ENCODE measurements around the gene ASPA. TPM values are rescaled to one million over a fixed set of nuclear protein-coding genes. Genes with fewer than 3 reads are reported as not detected.

The ASPA gene
- total RNA-seq, 2 donors from 2014 or later = 0.59 to 2.0 TPM

DNA sequence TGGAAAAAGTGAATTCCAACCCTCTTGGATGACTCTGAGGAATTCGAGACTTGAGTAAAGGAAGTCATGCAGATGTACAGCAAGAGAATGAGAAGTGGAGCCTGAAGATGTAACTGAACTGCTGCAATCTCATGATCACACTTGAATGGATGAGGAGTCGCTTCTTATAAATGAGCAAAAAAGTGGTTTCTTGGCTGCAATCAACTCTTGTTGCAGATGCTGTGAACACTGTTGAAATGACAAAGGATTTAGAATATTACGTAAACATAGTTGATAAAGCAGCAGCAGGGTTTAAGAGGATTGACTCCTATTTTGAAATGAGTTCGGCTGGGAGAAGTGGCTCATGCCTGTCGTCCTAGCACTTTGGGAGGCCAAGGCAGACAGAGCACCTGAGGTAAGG is 25.5 kb downstream of the ASPA start:
- Histone ChIP-seq H3K4me3 (no peak overlapping the region), H3K9me3 (no peaks in the 10 kb centered on the region), H3K27ac (no peak overlapping the region), H3K36me3 (no peaks in the 10 kb centered on the region), H3K9ac (ENCODE audit: low read depth in 2 of 2, low read length in 2 of 2) (no peak overlapping the region), H3K4me1 (no peaks in the 10 kb centered on the region), H3K27me3 (no peaks in the 10 kb centered on the region)
- intact Hi-C loops (cut with DNase I) = no loop called here
- TF ChIP-seq, protein P1, sequence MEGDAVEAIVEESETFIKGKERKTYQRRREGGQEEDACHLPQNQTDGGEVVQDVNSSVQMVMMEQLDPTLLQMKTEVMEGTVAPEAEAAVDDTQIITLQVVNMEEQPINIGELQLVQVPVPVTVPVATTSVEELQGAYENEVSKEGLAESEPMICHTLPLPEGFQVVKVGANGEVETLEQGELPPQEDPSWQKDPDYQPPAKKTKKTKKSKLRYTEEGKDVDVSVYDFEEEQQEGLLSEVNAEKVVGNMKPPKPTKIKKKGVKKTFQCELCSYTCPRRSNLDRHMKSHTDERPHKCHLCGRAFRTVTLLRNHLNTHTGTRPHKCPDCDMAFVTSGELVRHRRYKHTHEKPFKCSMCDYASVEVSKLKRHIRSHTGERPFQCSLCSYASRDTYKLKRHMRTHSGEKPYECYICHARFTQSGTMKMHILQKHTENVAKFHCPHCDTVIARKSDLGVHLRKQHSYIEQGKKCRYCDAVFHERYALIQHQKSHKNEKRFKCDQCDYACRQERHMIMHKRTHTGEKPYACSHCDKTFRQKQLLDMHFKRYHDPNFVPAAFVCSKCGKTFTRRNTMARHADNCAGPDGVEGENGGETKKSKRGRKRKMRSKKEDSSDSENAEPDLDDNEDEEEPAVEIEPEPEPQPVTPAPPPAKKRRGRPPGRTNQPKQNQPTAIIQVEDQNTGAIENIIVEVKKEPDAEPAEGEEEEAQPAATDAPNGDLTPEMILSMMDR (IDR thresholded peaks at IDR 0.05) = no peak
- DNase-seq = no peak

DNA sequence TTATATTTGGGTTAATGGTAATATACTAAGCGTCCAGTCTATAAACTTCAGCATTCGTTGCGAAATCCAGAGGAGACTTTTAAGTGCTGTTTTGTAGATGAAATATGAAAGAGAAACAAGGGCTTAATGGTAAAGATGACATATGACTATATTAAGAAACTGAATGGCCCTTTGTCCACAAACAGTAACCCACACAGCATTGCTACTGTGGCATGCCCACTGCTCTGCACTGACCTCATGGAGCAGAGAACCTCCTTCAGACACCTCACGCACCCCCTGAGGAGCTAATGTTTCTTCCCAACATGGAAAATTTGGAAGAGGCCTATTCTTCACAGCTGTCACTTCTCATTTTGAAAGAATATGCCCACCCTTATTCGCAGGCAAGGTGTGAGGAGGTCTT is 26.7 kb downstream of the ASPA start:
- no peaks in the 10 kb centered on the region for H3K4me1 ChIP-seq
- H3K9ac ChIP-seq (ENCODE audit: low read depth in 2 of 2, low read length in 2 of 2) = no peak overlapping the region
- no peak overlapping the region for H3K27ac ChIP-seq
- H3K4me3 ChIP-seq = no peak overlapping the region
- no peaks in the 10 kb centered on the region for H3K9me3 ChIP-seq
- no peaks in the 10 kb centered on the region for H3K36me3 ChIP-seq
- no peaks in the 10 kb centered on the region for H3K27me3 ChIP-seq
- intact Hi-C loops (cut with DNase I) = no loop called here
- TF ChIP-seq, protein P1 (IDR thresholded peaks at IDR 0.05) = no peak
- DNase-seq = no peak

DNA sequence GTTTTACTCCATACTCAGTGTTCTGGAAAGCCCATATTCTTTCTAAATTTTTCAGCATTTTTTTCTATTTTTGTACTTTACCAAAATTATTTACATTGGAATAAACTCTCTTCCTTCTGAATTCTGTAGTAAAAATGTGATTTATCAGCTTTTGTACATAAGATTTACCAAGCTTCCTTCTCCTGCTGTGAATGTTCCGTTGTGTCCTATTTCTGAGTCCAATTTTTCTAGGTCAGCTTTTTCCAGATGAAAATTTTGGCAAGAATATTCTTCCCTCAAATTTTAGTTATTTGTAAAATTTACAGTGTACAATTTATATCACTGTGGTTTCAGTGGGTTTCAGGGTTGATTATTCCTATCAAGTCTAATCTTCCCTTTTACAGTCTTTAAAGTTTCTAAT is 27.5 kb downstream of the ASPA start:
- TF ChIP-seq, protein P1 (IDR thresholded peaks at IDR 0.05) = no peak
- intact Hi-C loops (cut with DNase I) = no loop called here

DNA sequence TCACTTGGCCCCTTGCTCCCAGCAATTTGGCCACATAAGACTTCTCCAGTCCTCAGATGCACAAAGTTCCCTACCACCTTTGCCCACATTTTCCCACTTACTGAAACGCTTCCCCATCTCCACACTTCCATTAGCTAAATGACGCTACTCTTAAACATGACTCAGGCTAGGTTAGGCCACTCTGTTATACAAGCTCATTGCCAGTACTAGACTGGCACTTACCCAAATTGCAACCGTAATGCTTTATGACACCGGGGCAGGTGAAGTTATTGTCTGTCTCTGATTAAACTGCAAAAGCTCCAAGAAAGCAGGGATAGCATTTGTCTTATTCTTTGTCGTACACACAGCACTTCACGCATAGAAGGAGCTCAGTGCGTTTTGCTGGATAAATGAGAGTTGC is 29.2 kb downstream of the ASPA start:
- H3K9ac ChIP-seq (ENCODE audit: low read depth in 2 of 2, low read length in 2 of 2) = no peak overlapping the region
- no peak overlapping the region for H3K4me3 ChIP-seq
- TF ChIP-seq, protein P1 (IDR thresholded peaks at IDR 0.05) = no peak
- no peaks in the 10 kb centered on the region for H3K27me3 ChIP-seq
- no peaks in the 10 kb centered on the region for H3K4me1 ChIP-seq
- intact Hi-C loops (cut with DNase I) = no loop called here
- H3K36me3 ChIP-seq = no peaks in the 10 kb centered on the region
- DNase-seq = no peak
- H3K27ac ChIP-seq = no peak overlapping the region
- no peaks in the 10 kb centered on the region for H3K9me3 ChIP-seq

More for the DNA sequence above, 27.5 kb downstream of the ASPA start:
- Histone ChIP-seq H3K9ac (ENCODE audit: low read depth in 2 of 2, low read length in 2 of 2) (no peak overlapping the region), H3K4me1 (no peaks in the 10 kb centered on the region), H3K27me3 (no peaks in the 10 kb centered on the region), H3K4me3 (no peak overlapping the region), H3K27ac (no peak overlapping the region), H3K36me3 (no peaks in the 10 kb centered on the region), H3K9me3 (no peaks in the 10 kb centered on the region)
- no peak for DNase-seq

DNA sequence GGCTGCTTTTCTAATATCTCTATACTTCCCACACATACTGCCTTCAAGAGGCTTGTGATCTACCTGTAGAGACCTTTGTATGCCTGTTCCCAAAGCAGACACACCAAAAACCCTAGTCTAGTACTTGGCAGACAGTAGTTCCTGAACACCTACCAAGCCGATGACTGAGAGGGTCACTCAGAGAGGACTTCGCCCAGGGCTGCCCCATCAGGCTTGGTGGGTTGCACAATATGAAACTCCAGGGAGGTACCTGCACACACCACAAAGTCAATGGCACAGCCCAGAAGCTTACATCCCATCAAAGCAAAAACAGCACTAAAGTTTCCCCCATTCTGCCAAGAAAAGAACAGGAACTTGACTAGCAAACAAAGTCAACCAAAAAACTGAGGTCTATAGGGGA is 30.3 kb downstream of the ASPA start:
- Histone ChIP-seq H3K9ac (ENCODE audit: low read depth in 2 of 2, low read length in 2 of 2) (no peak overlapping the region), H3K27ac (no peak overlapping the region), H3K4me1 (no peaks in the 10 kb centered on the region), H3K9me3 (no peaks in the 10 kb centered on the region), H3K27me3 (no peaks in the 10 kb centered on the region), H3K4me3 (no peak overlapping the region), H3K36me3 (no peaks in the 10 kb centered on the region)
- TF ChIP-seq, protein P1 (IDR thresholded peaks at IDR 0.05) = no peak
- DNase-seq = no peak
- intact Hi-C loops (cut with DNase I) = no loop called here

DNA sequence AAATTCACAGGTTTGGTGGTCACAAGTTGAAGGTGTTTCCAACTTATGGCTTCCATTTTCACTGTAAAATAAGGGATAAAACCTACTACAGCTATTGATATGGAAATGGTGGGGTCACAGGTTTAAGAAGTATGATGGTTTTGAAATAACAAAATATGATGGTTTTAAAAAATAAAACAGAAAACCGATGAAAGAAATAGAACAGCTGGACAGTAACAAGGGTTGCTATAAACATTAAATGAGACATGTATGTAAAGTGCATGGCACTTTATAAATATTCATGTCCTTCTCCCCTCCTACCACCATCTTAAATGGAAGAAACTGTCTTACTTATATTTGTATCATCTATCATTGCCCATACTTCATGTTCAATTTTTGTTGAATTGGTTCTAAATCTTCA is 31.3 kb downstream of the ASPA start:
- Histone ChIP-seq H3K4me1 (no peaks in the 10 kb centered on the region), H3K27me3 (no peaks in the 10 kb centered on the region), H3K27ac (no peak overlapping the region), H3K36me3 (no peaks in the 10 kb centered on the region), H3K9ac (ENCODE audit: low read depth in 2 of 2, low read length in 2 of 2) (no peak overlapping the region), H3K9me3 (no peaks in the 10 kb centered on the region), H3K4me3 (no peak overlapping the region)
- no peak for DNase-seq
- intact Hi-C loops (cut with DNase I) = no loop called here
- TF ChIP-seq, protein P1 (IDR thresholded peaks at IDR 0.05) = no peak
